DND-41 (cell line): ENCODE data around the gene TBX6.
A peak's percentile ranks its signal among the peaks of the same experiment; 100 is the strongest.

Experiments
- ATAC-seq: fragments of 200-7000 bp; cut with Tn5 transposase; 3 replicates; pipeline ENCODE4 v1.9.1; 2021; ENCODE audit warnings: low read depth; ENCODE audit not compliant: insufficient read depth
- DNase-seq: peaks from one replicate; pipeline ENCODE4 v3.0.0-alpha.2; 2020
- H2AFZ ChIP-seq: 2 replicates; pipeline ENCODE4 v1.6.0; 2012; ENCODE audit warnings: low read depth, low read length
- H3K27ac ChIP-seq: 2 replicates; pipeline ENCODE4 v1.5.1; 2012; ENCODE audit warnings: low read length, inconsistent platforms
- H3K27me3 ChIP-seq: fragments of 200-600 bp; sonication (generic); 2 replicates; pipeline ENCODE4 v1.6.0; 2012; ENCODE audit warnings: low read length, mild to moderate bottlenecking, inconsistent platforms; ENCODE audit not compliant: insufficient read depth, poor library complexity
- H3K36me3 ChIP-seq: 2 replicates; pipeline ENCODE4 v1.5.1; 2012; ENCODE audit warnings: low read length, inconsistent platforms; ENCODE audit not compliant: insufficient read depth
- H3K4me1 ChIP-seq: 2 replicates; pipeline ENCODE4 v1.5.1; 2012; ENCODE audit warnings: mild to moderate bottlenecking, low read length; ENCODE audit not compliant: insufficient read depth
- H3K4me2 ChIP-seq: 2 replicates; pipeline ENCODE4 v1.6.0; 2012; ENCODE audit warnings: mild to moderate bottlenecking, moderate library complexity, low read length, inconsistent platforms; ENCODE audit not compliant: insufficient read depth
- H3K4me3 ChIP-seq, 2 experiments: fragments of 200-600 bp in 1 of 2; shearing (Covaris generic) in 1 of 2; 2 replicates each; pipeline ENCODE4 v1.5.1; 2012 to 2016; ENCODE audit warnings: inconsistent platforms in 2 of 2, low read length in 2 of 2, mild to moderate bottlenecking in 2 of 2, low read depth in 1 of 2, moderate library complexity in 1 of 2
- H3K79me2 ChIP-seq: 2 replicates; pipeline ENCODE4 v1.6.0; 2012; ENCODE audit warnings: low read length, inconsistent platforms; ENCODE audit not compliant: insufficient read depth
- H3K9ac ChIP-seq: 2 replicates; pipeline ENCODE4 v1.6.0; 2012; ENCODE audit warnings: low read depth, mild to moderate bottlenecking, inconsistent platforms, low read length, moderate library complexity
- H3K9me3 ChIP-seq: 2 replicates; pipeline ENCODE4 v1.5.1; 2012; ENCODE audit warnings: low read length, moderate library complexity, mild to moderate bottlenecking, inconsistent platforms; ENCODE audit not compliant: insufficient read depth, severe bottlenecking
- H4K20me1 ChIP-seq: 2 replicates; pipeline ENCODE4 v1.6.0; 2012; ENCODE audit warnings: low read length; ENCODE audit not compliant: insufficient read depth
- CTCF ChIP-seq: IDR thresholded peaks from 2 replicates; pipeline ENCODE4 v1.5.1; 2012; ENCODE audit warnings: borderline replicate concordance, low read length, moderate library complexity, mild to moderate bottlenecking; ENCODE audit not compliant: poor library complexity, severe bottlenecking; ENCODE audit errors: extremely low read depth
- EZH2 ChIP-seq: IDR thresholded peaks from 3 replicates; pipeline ENCODE4 v1.6.1; 2012; ENCODE audit warnings: borderline replicate concordance, low read depth, mild to moderate bottlenecking, moderate library complexity, low read length, inconsistent platforms; ENCODE audit not compliant: severe bottlenecking

Gene TBX6

GRCh38 chr16:30121741-30122571, 30.2 kb upstream of the TBX6 start:
- ATAC-seq, result no peak
- H2AFZ ChIP-seq, result peak overlapping the region; percentile 78
- H3K27ac ChIP-seq, result peak overlapping the region; percentile 70
- H3K79me2 ChIP-seq, result peaks cover 20% of the 10 kb centered on the region
- no peaks in the 10 kb centered on the region for H3K27me3 ChIP-seq
- peaks cover 19% of the 10 kb centered on the region for H3K4me1 ChIP-seq
- no peak for DNase-seq
- peaks cover 31% of the 10 kb centered on the region for H3K36me3 ChIP-seq
- no peaks in the 10 kb centered on the region for H3K9me3 ChIP-seq
- H3K4me3 ChIP-seq, result peak overlapping the region; percentile 75 to 80; a peak in 3 of 4 replicates
- peak overlapping the region; percentile 97 for H3K9ac ChIP-seq
- peak overlapping the region; percentile 95 for H3K4me2 ChIP-seq
- TF ChIP-seq EZH2 (no peak), CTCF (no peak)
- H4K20me1 ChIP-seq, result no peaks in the 10 kb centered on the region

- H3K4me2 ChIP-seq, result no peak overlapping the region
- ATAC-seq, result no peak
Measured at GRCh38 chr16:30120340-30121105, 28.8 kb upstream of the TBX6 start.

GRCh38 chr16:30119428-30119827, 27.7 kb upstream of the TBX6 start:
- DNase-seq (no peak), ATAC-seq (no peak)
- H3K9ac ChIP-seq, result no peak overlapping the region
- no peak overlapping the region for H2AFZ ChIP-seq
- peaks cover 20% of the 10 kb centered on the region for H3K79me2 ChIP-seq
- no peaks in the 10 kb centered on the region for H3K27me3 ChIP-seq
- no peak for TF ChIP-seq EZH2
- TF ChIP-seq CTCF, result no peak
- no peak overlapping the region for H3K4me2 ChIP-seq
- peaks cover 47% of the 10 kb centered on the region for H3K36me3 ChIP-seq
- no peak overlapping the region for H3K27ac ChIP-seq
- H3K4me1 ChIP-seq, result peaks cover 19% of the 10 kb centered on the region
- H3K4me3 ChIP-seq, result no peak overlapping the region
- H3K9me3 ChIP-seq, result no peaks in the 10 kb centered on the region
- H4K20me1 ChIP-seq, result no peaks in the 10 kb centered on the region

More at GRCh38 chr16:30120340-30121105, 28.8 kb upstream of the TBX6 start:
- peaks cover 19% of the 10 kb centered on the region for H3K4me1 ChIP-seq
- no peaks in the 10 kb centered on the region for H3K9me3 ChIP-seq
- H3K79me2 ChIP-seq, result peaks cover 20% of the 10 kb centered on the region
- H3K36me3 ChIP-seq, result peaks cover 41% of the 10 kb centered on the region
- H4K20me1 ChIP-seq, result no peaks in the 10 kb centered on the region
- no peak overlapping the region; the same call in 1 of the 2 replicates for H3K27ac ChIP-seq
- no peaks in the 10 kb centered on the region for H3K27me3 ChIP-seq
- TF ChIP-seq EZH2, result no peak
- no peak overlapping the region for H3K9ac ChIP-seq
- no peak for DNase-seq
- H2AFZ ChIP-seq, result no peak overlapping the region
- no peak overlapping the region for H3K4me3 ChIP-seq

GRCh38 chr16:30117768-30118167, 26.0 kb upstream of the TBX6 start:
- no peak overlapping the region for H3K27ac ChIP-seq

More at GRCh38 chr16:30117768-30118167, 26.0 kb upstream of the TBX6 start:
- no peak overlapping the region for H3K4me2 ChIP-seq
- no peak overlapping the region for H2AFZ ChIP-seq
- no peaks in the 10 kb centered on the region for H4K20me1 ChIP-seq
- H3K79me2 ChIP-seq, result peaks cover 13% of the 10 kb centered on the region
- no peak for DNase-seq
- no peak for ATAC-seq
- no peak overlapping the region for H3K4me3 ChIP-seq
- H3K9ac ChIP-seq, result no peak overlapping the region
- no peaks in the 10 kb centered on the region for H3K27me3 ChIP-seq
- H3K9me3 ChIP-seq, result no peaks in the 10 kb centered on the region
- H3K36me3 ChIP-seq, result peaks cover 57% of the 10 kb centered on the region
- TF ChIP-seq EZH2 (no peak), CTCF (no peak)
- peaks cover 11% of the 10 kb centered on the region for H3K4me1 ChIP-seq
